Sigmoid colon (tissue), 7 donors: ENCODE results near the gene CSNK2A1. TPM values are rescaled to one million over a fixed set of nuclear protein-coding genes. Genes with fewer than 3 reads are reported as not detected.

Experiments
- DNase-seq: peaks from one replicate; pipeline ENCODE4 v3.0.0-alpha.2; 2019
- H3K27ac ChIP-seq, 4 donors: fragments of 200-600 bp; sonication (generic); one replicate each; pipeline ENCODE4 v1.5.1; 2016 to 2019; ENCODE audit warnings: mild to moderate bottlenecking in 1 of 4
- H3K27me3 ChIP-seq, 3 donors: fragments of 200-600 bp; sonication (generic); one replicate each; pipeline ENCODE4 v1.5.1; 2019; ENCODE audit warnings: mild to moderate bottlenecking in 1 of 3
- H3K36me3 ChIP-seq, 4 donors: fragments of 200-600 bp; sonication (generic); one replicate each; pipeline ENCODE4 v1.5.1; 2016 to 2019
- H3K4me1 ChIP-seq, 4 donors: fragments of 200-600 bp; sonication (generic); one replicate each; pipeline ENCODE4 v1.5.1; 2017 to 2019
- H3K4me3 ChIP-seq, 4 donors: fragments of 200-600 bp; sonication (generic); one replicate each; pipeline ENCODE4 v1.5.1; 2017 to 2019; ENCODE audit warnings: mild to moderate bottlenecking in 2 of 4, moderate library complexity in 1 of 4
- H3K9me3 ChIP-seq, 4 donors: fragments of 200-600 bp in 3 of 4; sonication (generic) in 3 of 4; one replicate each; pipeline versions ENCODE4 v1.5.1 to v1.6.1; 2013 to 2019
- EP300 ChIP-seq, 4 donors: sonication (generic); formaldehyde crosslinking; IDR thresholded peaks; one replicate each; pipeline ENCODE4 v1.6.1; 2017; ENCODE audit warnings: antibody characterized with exemption in 4 of 4
- POLR2A ChIP-seq, 2 donors: fragments of 450-650 bp; IDR thresholded peaks; one replicate each; pipeline ENCODE4 v1.6.1; 2016; ENCODE audit warnings: antibody characterized with exemption in 2 of 2, mild to moderate bottlenecking in 2 of 2, moderate library complexity in 2 of 2
- POLR2AphosphoS5 ChIP-seq, 4 donors: sonication (generic); formaldehyde crosslinking; IDR thresholded peaks; one replicate each; pipeline ENCODE4 v1.6.1; 2017; ENCODE audit warnings: antibody characterized with exemption in 4 of 4
- WGBS, 2 donors: extraction: QIAGEN DNeasy Blood & Tissue Kit; methylation state at CpG; one replicate each; pipeline ENCODE4 v1.1.7; 2013; 5-methylcytosine and 5-hydroxymethylcytosine counted together
- intact Hi-C: fragments of 100-400 bp; cut with DNase I; formaldehyde crosslinking; loops from one replicate; pipeline ENCODE4 v1.15.1; 2023
- polyA plus RNA-seq, 3 donors: library from polyadenylated mRNA; stranded (reverse); fragments of 200-250 nt; gene quantifications; one replicate each; pipeline ENCODE4 v1.2.3, GENCODE V29; 2013
- total RNA-seq, 4 donors: library from RNA; depleted of rRNA; stranded (reverse); fragments of >200 nt; gene quantifications; one replicate each; pipeline ENCODE4 v1.1.0, GENCODE V29; 2016
- TF ChIP-seq, protein P1 (sequence below), 4 experiments: fragments of 450-650 bp in 3 of 4; fragments of 200-600 bp in 1 of 4; IDR thresholded peaks; one replicate each; pipeline ENCODE4 v1.5.1; 2016 to 2019; ENCODE audit warnings: antibody characterized with exemption in 4 of 4, mild to moderate bottlenecking in 3 of 4, moderate library complexity in 2 of 4
- donor health status: healthy with polysubstance abuse.
- donor health status: Bipolar disorder and iron deficiency.
- donor health status: healthy.

CSNK2A1 gene
- total and polyA plus RNA-seq, 7 donors, result 33.0 to 77.1 (median 51.5) TPM

DNA sequence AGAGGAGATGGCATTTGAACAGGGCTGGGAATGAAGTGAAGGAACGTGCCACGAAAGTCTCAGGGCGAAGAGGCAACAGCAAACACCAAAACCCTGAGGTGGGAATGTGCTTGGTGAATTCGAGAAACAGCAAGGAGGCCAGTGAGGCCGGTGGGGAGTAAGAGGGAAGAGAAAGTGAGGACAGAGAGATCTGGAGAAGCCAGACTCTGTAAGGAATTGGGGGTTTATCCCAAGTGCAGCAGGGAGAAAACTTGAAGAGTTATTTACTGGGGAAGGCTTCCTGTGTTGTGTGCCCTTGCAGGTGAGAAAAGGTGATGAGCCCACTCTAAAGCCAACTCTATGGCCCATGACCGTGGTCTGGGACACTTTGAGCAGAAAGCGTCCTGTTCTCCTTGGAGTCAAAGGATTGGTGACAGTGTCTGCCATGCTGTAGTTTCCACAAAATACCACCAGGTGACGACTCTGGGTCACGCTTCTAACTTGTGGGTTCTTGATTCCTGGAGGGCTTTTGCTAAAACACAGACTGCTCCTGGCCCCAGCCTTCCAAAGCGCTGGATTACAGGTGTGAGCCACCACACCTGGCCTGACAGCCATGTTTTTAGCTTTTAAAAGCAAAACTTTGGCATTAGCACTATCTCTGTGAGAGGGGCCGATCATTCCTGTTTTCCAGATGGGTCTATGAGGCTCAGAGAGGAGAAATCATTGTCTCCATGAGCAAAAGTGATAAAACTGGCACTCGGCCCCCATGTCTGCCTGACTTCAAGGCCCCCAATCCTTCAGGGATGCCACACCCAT is 18.0 kb upstream of the CSNK2A1 start:
- H3K9me3 ChIP-seq, result no peaks in the 10 kb centered on the region
- peak; percentile 73 for DNase-seq
- H3K27ac ChIP-seq, result no peak overlapping the region
- intact Hi-C loops, result loop anchor here (1.0 to 2.0 kb wide), 2 partner anchors 81 to 178 kb away; no protein-coding TSS in a partner anchor
- 25 to 42% methylated on average over 12 of the region's 12 CpGs for WGBS, 2 donors
- H3K4me1 ChIP-seq, result no peaks in the 10 kb centered on the region
- no peak overlapping the region for H3K4me3 ChIP-seq
- TF ChIP-seq, protein P1, sequence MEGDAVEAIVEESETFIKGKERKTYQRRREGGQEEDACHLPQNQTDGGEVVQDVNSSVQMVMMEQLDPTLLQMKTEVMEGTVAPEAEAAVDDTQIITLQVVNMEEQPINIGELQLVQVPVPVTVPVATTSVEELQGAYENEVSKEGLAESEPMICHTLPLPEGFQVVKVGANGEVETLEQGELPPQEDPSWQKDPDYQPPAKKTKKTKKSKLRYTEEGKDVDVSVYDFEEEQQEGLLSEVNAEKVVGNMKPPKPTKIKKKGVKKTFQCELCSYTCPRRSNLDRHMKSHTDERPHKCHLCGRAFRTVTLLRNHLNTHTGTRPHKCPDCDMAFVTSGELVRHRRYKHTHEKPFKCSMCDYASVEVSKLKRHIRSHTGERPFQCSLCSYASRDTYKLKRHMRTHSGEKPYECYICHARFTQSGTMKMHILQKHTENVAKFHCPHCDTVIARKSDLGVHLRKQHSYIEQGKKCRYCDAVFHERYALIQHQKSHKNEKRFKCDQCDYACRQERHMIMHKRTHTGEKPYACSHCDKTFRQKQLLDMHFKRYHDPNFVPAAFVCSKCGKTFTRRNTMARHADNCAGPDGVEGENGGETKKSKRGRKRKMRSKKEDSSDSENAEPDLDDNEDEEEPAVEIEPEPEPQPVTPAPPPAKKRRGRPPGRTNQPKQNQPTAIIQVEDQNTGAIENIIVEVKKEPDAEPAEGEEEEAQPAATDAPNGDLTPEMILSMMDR (IDR thresholded peaks at IDR 0.05), result peak; percentile 84 to 96 (median 95)
- TF ChIP-seq EP300 (IDR thresholded peaks at IDR 0.05), result no peak
- H3K36me3 ChIP-seq, result no peaks in the 10 kb centered on the region
- H3K27me3 ChIP-seq, result peaks cover 0 to 12% (median 0%) of the 10 kb centered on the region in 3 donors

GRCh38 chr20:560680-561079 is 17.1 kb upstream of the CSNK2A1 start:
- no peak for DNase-seq
- no peaks in the 10 kb centered on the region for H3K36me3 ChIP-seq
- no peaks in the 10 kb centered on the region for H3K4me1 ChIP-seq
- TF ChIP-seq EP300 (IDR thresholded peaks at IDR 0.05) (no peak), POLR2AphosphoS5 (IDR thresholded peaks at IDR 0.05) (no peak), POLR2A (IDR thresholded peaks at IDR 0.05) (no peak)
- TF ChIP-seq, protein P1 (IDR thresholded peaks at IDR 0.05), result no peak
- WGBS, 2 donors, result 42 to 51% methylated on average over 2 of the region's 2 CpGs
- no peak overlapping the region for H3K27ac ChIP-seq
- no peaks in the 10 kb centered on the region for H3K9me3 ChIP-seq
- peaks cover 0 to 7% (median 0%) of the 10 kb centered on the region in 3 donors for H3K27me3 ChIP-seq
- intact Hi-C loops, result loop anchor here (1.0 to 2.0 kb wide), 2 partner anchors 82 to 179 kb away; no protein-coding TSS in a partner anchor
- H3K4me3 ChIP-seq, result no peak overlapping the region

- intact Hi-C loops, result no loop called here
- TF ChIP-seq POLR2AphosphoS5 (IDR thresholded peaks at IDR 0.05), result no peak
- TF ChIP-seq POLR2A (IDR thresholded peaks at IDR 0.05), result no peak
- no peak for TF ChIP-seq EP300 (IDR thresholded peaks at IDR 0.05)
- TF ChIP-seq, protein P1 (IDR thresholded peaks at IDR 0.05), result no peak
- DNase-seq, result no peak
- Histone ChIP-seq H3K27ac (no peak overlapping the region), H3K9me3 (no peaks in the 10 kb centered on the region), H3K27me3 (peaks cover 0 to 7% (median 0%) of the 10 kb centered on the region in 3 donors), H3K4me3 (no peak overlapping the region), H3K4me1 (no peaks in the 10 kb centered on the region), H3K36me3 (no peaks in the 10 kb centered on the region)
- 69 to 78% methylated on average over 3 of the region's 3 CpGs for WGBS, 2 donors
These were observed 14.5 kb upstream of the CSNK2A1 start for GRCh38 chr20:558117-558516.

DNA sequence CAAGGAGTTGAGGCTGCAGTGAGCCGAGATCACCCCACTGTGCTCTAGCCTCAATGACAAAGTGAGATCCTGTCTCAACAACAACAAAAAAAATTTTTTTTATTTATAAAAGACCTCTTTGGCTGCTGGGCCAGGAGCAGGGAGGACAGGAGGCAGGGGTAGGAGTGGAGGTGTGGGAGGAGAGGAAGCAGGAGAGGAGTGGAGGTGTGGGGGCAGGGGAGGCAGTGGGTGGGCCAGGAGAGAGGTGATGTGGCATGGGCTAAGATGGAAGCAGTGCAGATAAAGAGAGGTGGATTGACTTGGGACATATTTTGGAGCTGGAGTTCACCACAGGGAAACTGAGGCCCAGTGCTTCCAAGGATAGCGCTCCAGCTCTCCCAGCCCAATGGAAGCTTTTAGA is 13.4 kb upstream of the CSNK2A1 start:
- Histone ChIP-seq H3K27ac (no peak overlapping the region), H3K4me1 (no peaks in the 10 kb centered on the region), H3K9me3 (no peaks in the 10 kb centered on the region), H3K36me3 (no peaks in the 10 kb centered on the region), H3K4me3 (no peak overlapping the region), H3K27me3 (peaks cover 0 to 7% (median 0%) of the 10 kb centered on the region in 3 donors)
- WGBS, 2 donors, result 92 to 99% methylated on average over 2 of the region's 2 CpGs
- intact Hi-C loops, result no loop called here
- DNase-seq, result no peak
- TF ChIP-seq POLR2A (IDR thresholded peaks at IDR 0.05) (no peak), POLR2AphosphoS5 (IDR thresholded peaks at IDR 0.05) (no peak), EP300 (IDR thresholded peaks at IDR 0.05) (no peak)
- TF ChIP-seq, protein P1 (IDR thresholded peaks at IDR 0.05), result no peak
